GM23338 (cell line): ENCODE data around the gene RPTOR. TPM values are rescaled to one million over a fixed set of nuclear protein-coding genes. Genes with fewer than 3 reads are reported as not detected.
"Not testable (repeated sequence)": the region's sequence is repeated elsewhere in the genome, so short reads cannot be mapped to it uniquely, and the experiment has no call there.

Source experiments
- ATAC-seq: fragments of 200-7000 bp; cut with Tn5 transposase; 3 replicates; pipeline ENCODE4 v1.9.1; 2020
- DNase-seq: peaks from one replicate; pipeline ENCODE4 v3.0.0-alpha.2; 2015; ENCODE audit warnings: low spot score
- H2AFZ ChIP-seq: fragments of 200-600 bp; sonication (generic); 2 replicates; pipeline ENCODE4 v1.8.0; 2016; ENCODE audit warnings: antibody characterized with exemption, mild to moderate bottlenecking, moderate library complexity
- H3F3A ChIP-seq: fragments of 200-600 bp; sonication (generic); replicated peaks from 2 replicates; pipeline ENCODE4 v1.8.0; 2017; ENCODE audit warnings: antibody characterized with exemption, mixed run types, low read depth
- H3K27ac ChIP-seq: fragments of 200-600 bp; sonication (generic); 2 replicates; pipeline ENCODE4 v1.6.1; 2016; ENCODE audit warnings: low read depth
- H3K27me3 ChIP-seq: fragments of 200-600 bp; sonication (generic); 2 replicates; pipeline ENCODE4 v1.8.0; 2016; ENCODE audit warnings: mild to moderate bottlenecking, mixed run types, moderate library complexity; ENCODE audit not compliant: insufficient read depth
- H3K36me3 ChIP-seq: fragments of 200-600 bp; sonication (generic); 2 replicates; pipeline ENCODE4 v1.8.0; 2016; ENCODE audit warnings: mild to moderate bottlenecking; ENCODE audit not compliant: insufficient read depth
- H3K4me1 ChIP-seq: fragments of 200-600 bp; sonication (generic); 2 replicates; pipeline ENCODE4 v1.8.0; 2016; ENCODE audit warnings: mild to moderate bottlenecking, moderate library complexity; ENCODE audit not compliant: insufficient read depth
- H3K4me2 ChIP-seq: fragments of 200-600 bp; sonication (generic); 2 replicates; pipeline ENCODE4 v1.7.1; 2017; ENCODE audit warnings: mixed run types
- H3K4me3 ChIP-seq: fragments of 200-600 bp; sonication (generic); 2 replicates; pipeline ENCODE4 v1.6.1; 2016; ENCODE audit warnings: mixed run types
- H3K79me2 ChIP-seq: fragments of 200-600 bp; sonication (generic); replicated peaks from 2 replicates; pipeline ENCODE4 v1.8.0; 2017; ENCODE audit warnings: mild to moderate bottlenecking; ENCODE audit not compliant: insufficient read depth
- H3K9me2 ChIP-seq: fragments of 200-600 bp; sonication (generic); 2 replicates; pipeline ENCODE4 v1.8.0; 2017; ENCODE audit not compliant: insufficient read depth
- H4K20me1 ChIP-seq: fragments of 200-600 bp; sonication (generic); replicated peaks from 2 replicates; pipeline ENCODE4 v1.8.0; 2017; ENCODE audit warnings: mild to moderate bottlenecking; ENCODE audit not compliant: insufficient read depth
- H3K27ac Mint-ChIP-seq: 2 replicates; pipeline ENCODE4 v1.8.0; 2020; ENCODE audit warnings: inconsistent platforms, mild to moderate bottlenecking, moderate library complexity, mixed read lengths
- H3K27me3 Mint-ChIP-seq: 3 replicates; pipeline ENCODE4 v1.8.0; 2022; ENCODE audit warnings: low read depth, mild to moderate bottlenecking, moderate library complexity, mixed read lengths, inconsistent platforms; ENCODE audit not compliant: insufficient read depth, poor library complexity
- H3K36me3 Mint-ChIP-seq: 3 replicates; pipeline ENCODE4 v1.8.0; 2021; ENCODE audit warnings: low read depth, mild to moderate bottlenecking, inconsistent platforms, moderate library complexity, mixed read lengths
- H3K4me1 Mint-ChIP-seq: 3 replicates; pipeline ENCODE4 v1.8.0; 2020; ENCODE audit warnings: mild to moderate bottlenecking, inconsistent platforms, mixed read lengths
- H3K4me3 Mint-ChIP-seq: 3 replicates; pipeline ENCODE4 v1.8.0; 2021; ENCODE audit warnings: moderate library complexity, mild to moderate bottlenecking, inconsistent platforms, mixed read lengths
- H3K9me3 Mint-ChIP-seq: 3 replicates; pipeline ENCODE4 v1.8.0; 2020; ENCODE audit warnings: moderate library complexity, mild to moderate bottlenecking, inconsistent platforms, mixed read lengths
- CREB1 ChIP-seq: fragments of 250-450 bp; sonication (Bioruptor Pico); IDR thresholded peaks from 2 replicates; pipeline ENCODE4 v1.5.0; 2020; ENCODE audit warnings: low read depth, mild to moderate bottlenecking, moderate library complexity
- EZH2 ChIP-seq: fragments of 200-600 bp; sonication (generic); IDR thresholded peaks from one replicate; pipeline ENCODE4 v1.8.0; 2017; ENCODE audit warnings: antibody characterized with exemption, mild to moderate bottlenecking, low read depth; ENCODE audit not compliant: unreplicated experiment
- EZH2phosphoT487 ChIP-seq: fragments of 200-600 bp; sonication (generic); IDR thresholded peaks from one replicate; pipeline ENCODE4 v1.8.1; 2018; ENCODE audit warnings: antibody characterized with exemption; ENCODE audit not compliant: unreplicated experiment
- ZNF331 ChIP-seq: fragments of 250-450 bp; sonication (Bioruptor Pico); IDR thresholded peaks from 2 replicates; pipeline ENCODE4 v1.5.0; 2020; ENCODE audit warnings: low read depth, mild to moderate bottlenecking, moderate library complexity
- ZNF462 ChIP-seq: fragments of 250-450 bp; sonication (Bioruptor Pico); IDR thresholded peaks from 2 replicates; pipeline ENCODE4 v1.5.0; 2020; ENCODE audit warnings: mild to moderate bottlenecking, moderate library complexity
- polyA plus RNA-seq: library from polyadenylated mRNA; unstranded; fragments of >200 nt; fragmentation: Nextera tagmentation; extraction: Ambion mirVana; gene quantifications from 2 replicates; pipeline ENCODE4 v1.2.1, GENCODE V29; 2016
- total RNA-seq: library from RNA; depleted of rRNA; stranded (reverse); fragments of >200 nt; shearing (Covaris generic); gene quantifications from 2 replicates; pipeline ENCODE4 v1.2.3, GENCODE V29; 2014

The RPTOR gene
- total and polyA plus RNA-seq, 2 experiments from 2014 or later, result 9.5 to 38.0 TPM

- no peak for ATAC-seq
- no peak overlapping the region for H3K4me3 ChIP-seq
- Mint-ChIP-seq H3K36me3 (no peaks in the 10 kb centered on the region), H3K4me1 (peaks cover 12% of the 10 kb centered on the region), H3K27ac (no peak overlapping the region), H3K27me3 (no peaks in the 10 kb centered on the region), H3K9me3 (no peaks in the 10 kb centered on the region), H3K4me3 (no peak overlapping the region)
- H3K27ac ChIP-seq, result no peak overlapping the region
- no peak for TF ChIP-seq EZH2
- TF ChIP-seq EZH2phosphoT487, result no peak
- TF ChIP-seq ZNF462 (CRISPR knock-in tag), result no peak
- TF ChIP-seq ZNF331, result no peak
- no peak for TF ChIP-seq CREB1 (CRISPR knock-in tag)
- H3K79me2 ChIP-seq, result no peaks in the 10 kb centered on the region
- no peaks in the 10 kb centered on the region for H3K36me3 ChIP-seq
- H3K9me2 ChIP-seq, result no peaks in the 10 kb centered on the region
- no peak overlapping the region for H2AFZ ChIP-seq
- no peaks in the 10 kb centered on the region for H3K27me3 ChIP-seq
- no peaks in the 10 kb centered on the region for H3F3A ChIP-seq
- H3K4me1 ChIP-seq, result no peaks in the 10 kb centered on the region
- no peaks in the 10 kb centered on the region; the same call in 1 of the 2 replicates for H4K20me1 ChIP-seq
- H3K4me2 ChIP-seq, result no peak overlapping the region
- no peak for DNase-seq
Observed at GRCh38 chr17:80763293-80763867, 218.7 kb downstream of the RPTOR start.

- H3K4me3 Mint-ChIP-seq, H3K9me2 ChIP-seq, H3K36me3 ChIP-seq, H3K79me2 ChIP-seq, ATAC-seq, DNase-seq, H3K36me3 Mint-ChIP-seq, H3K27ac Mint-ChIP-seq, H3K4me2 ChIP-seq, H3K4me3 ChIP-seq, H3K27me3 Mint-ChIP-seq, H3K27ac ChIP-seq, H3K4me1 ChIP-seq, H2AFZ ChIP-seq, H4K20me1 ChIP-seq, H3F3A ChIP-seq, H3K9me3 Mint-ChIP-seq, H3K27me3 ChIP-seq: not testable (repeated sequence)
- H3K4me1 Mint-ChIP-seq, result peaks cover 12% of the 10 kb centered on the region
Observed at GRCh38 chr17:80764627-80765145, 220.0 kb downstream of the RPTOR start.
